Astrocyte (in vitro differentiated cells and primary cell): ENCODE results near the gene GRM7.

Source experiments
- CTCF ChIP-seq: IDR thresholded peaks from 2 replicates; pipeline ENCODE4 v1.5.1; 2011; ENCODE audit warnings: low read depth, mild to moderate bottlenecking, inconsistent platforms, low read length, moderate library complexity; ENCODE audit not compliant: insufficient read depth
- EZH2 ChIP-seq: IDR thresholded peaks from 2 replicates; pipeline ENCODE4 v1.6.1; 2012; ENCODE audit warnings: mild to moderate bottlenecking, low read length, inconsistent platforms; ENCODE audit not compliant: insufficient read depth

GRCh38 chr3:7489417-7489816 lies 628.5 kb downstream of the GRM7 start:
- TF ChIP-seq CTCF (no peak), EZH2 (no peak)
